Measurements from ENCODE around the gene EXOC3. TPM values are rescaled to one million over a fixed set of nuclear protein-coding genes. Genes with fewer than 3 reads are reported as not detected.
A peak's percentile ranks its signal among the peaks of the same experiment; 100 is the strongest.

Gene EXOC3
- total RNA-seq, 2 experiments from 2014 or later: 31.0 to 58.2 TPM

DNA sequence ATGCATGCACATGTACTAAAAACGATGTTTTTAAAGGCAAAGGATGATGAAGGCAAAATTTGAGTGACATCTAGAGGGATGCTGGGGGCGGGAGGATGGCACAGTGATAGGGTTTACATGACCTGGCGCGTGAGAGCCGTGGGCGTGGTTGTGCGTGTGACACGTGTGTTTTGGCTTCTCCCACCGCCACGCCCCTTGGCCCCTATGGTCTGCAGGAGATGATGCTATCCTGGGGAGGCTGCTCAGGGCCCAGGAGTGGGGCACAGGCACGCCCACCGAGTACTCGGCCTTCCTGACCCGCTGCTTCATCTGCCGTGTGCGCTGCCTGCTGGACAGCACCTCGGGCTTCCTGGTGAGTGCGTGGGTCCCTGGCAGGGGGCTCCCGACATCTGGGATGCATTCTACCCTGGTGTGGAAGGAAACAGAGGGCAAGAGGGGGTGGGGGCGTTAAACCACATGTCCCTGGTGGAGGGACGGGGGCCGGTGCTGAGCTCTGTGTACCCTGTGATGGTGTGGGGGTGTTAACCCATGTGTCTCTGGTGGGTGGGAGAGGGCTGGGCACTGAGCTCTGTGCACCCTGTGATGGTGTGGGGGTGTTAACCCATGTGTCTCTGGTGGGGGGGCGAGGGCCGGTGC, 19.2 kb upstream of the EXOC3 start:
- no TSS peak for BruUV-seq (replicated peaks)
- no peak for DNase-seq (ENCODE audit: low spot score)
- Histone ChIP-seq H2AFZ (ENCODE audit: low read length) (no peak overlapping the region), H3K9me2 (ENCODE audit: insufficient read depth, low read length) (no peaks in the 10 kb centered on the region), H3K4me3 (ENCODE audit: low read depth, low read length, poor library complexity, severe bottlenecking) (no peak overlapping the region), H3K79me2 (ENCODE audit: insufficient read depth, low read depth, low read length) (no peaks in the 10 kb centered on the region), H3K27ac (ENCODE audit: low read depth, low read length, poor library complexity, severe bottlenecking) (no peak overlapping the region), H4K20me1 (ENCODE audit: insufficient read depth, low read length) (no peaks in the 10 kb centered on the region), H3K9me3 (ENCODE audit: low read length) (no peaks in the 10 kb centered on the region), H3K4me2 (ENCODE audit: low read length) (no peak overlapping the region), H3K4me1 (ENCODE audit: insufficient read depth, low read length, poor library complexity, severe bottlenecking) (peaks cover 7% of the 10 kb centered on the region), H3K36me3 (ENCODE audit: insufficient read depth, low read length) (no peaks in the 10 kb centered on the region)
- TF ChIP-seq EZH2phosphoT487 (IDR thresholded peaks at IDR 0.05; ENCODE audit: borderline replicate concordance, low read depth, low read length): no peak
- TF ChIP-seq, protein P1, sequence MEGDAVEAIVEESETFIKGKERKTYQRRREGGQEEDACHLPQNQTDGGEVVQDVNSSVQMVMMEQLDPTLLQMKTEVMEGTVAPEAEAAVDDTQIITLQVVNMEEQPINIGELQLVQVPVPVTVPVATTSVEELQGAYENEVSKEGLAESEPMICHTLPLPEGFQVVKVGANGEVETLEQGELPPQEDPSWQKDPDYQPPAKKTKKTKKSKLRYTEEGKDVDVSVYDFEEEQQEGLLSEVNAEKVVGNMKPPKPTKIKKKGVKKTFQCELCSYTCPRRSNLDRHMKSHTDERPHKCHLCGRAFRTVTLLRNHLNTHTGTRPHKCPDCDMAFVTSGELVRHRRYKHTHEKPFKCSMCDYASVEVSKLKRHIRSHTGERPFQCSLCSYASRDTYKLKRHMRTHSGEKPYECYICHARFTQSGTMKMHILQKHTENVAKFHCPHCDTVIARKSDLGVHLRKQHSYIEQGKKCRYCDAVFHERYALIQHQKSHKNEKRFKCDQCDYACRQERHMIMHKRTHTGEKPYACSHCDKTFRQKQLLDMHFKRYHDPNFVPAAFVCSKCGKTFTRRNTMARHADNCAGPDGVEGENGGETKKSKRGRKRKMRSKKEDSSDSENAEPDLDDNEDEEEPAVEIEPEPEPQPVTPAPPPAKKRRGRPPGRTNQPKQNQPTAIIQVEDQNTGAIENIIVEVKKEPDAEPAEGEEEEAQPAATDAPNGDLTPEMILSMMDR (conservative IDR thresholded peaks at IDR 0.05; ENCODE audit: low read length): no peak
- ChIA-PET POLR2A (interaction anchor here (0.7 kb wide), 1 partner anchor 23 kb away, joined by 4 read pairs; no protein-coding TSS in a partner anchor), CTCF (ENCODE audit: unreplicated experiment) (no interaction called here)
- intact Hi-C loops (cut with micrococcal nuclease; ENCODE audit: unreplicated experiment): loop anchor here (2.0 kb wide), 1 partner anchor 103 kb away; the partner anchor contains the start of gene AHRR

DNA sequence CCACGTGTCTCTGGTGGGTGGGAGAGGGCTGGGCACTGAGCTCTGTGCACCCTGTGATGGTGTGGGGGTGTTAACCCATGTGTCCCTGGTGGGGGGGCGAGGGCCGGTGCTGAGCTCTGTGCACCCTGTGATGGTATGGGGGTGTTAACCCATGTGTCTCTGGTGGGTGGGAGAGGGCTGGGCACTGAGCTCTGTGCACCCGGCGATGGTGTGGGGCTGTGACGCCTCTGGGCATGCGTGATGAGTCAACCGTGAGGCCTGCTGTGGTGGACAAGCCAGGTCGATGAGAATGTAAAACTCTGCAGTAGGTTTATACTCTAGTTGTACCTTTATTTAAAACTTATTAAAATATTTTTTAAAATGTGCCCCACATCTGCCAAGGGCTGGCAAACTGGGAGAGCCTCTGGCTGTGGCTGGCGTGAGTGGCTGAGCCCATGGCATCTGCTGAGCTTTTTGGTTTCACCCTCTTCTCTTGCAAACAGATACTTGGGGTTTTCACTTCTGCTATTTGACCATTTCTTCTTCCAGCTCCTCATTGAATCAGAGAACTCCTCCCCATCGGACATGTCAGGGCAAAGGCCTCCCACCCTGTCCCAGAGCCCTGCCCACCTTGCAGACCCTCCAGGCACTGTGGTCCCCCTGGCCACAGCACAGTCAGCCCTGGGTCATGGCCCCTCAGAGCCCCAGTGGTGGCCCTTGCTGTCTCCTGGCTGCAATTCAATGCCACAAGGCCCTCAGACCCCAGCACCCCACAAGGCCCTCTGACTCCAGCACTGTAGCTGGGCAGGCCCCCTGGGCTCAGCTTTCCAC, 18.5 kb upstream of the EXOC3 start:
- no peak overlapping the region for H3K27ac ChIP-seq (ENCODE audit: low read depth, low read length, poor library complexity, severe bottlenecking)
- H3K79me2 ChIP-seq (ENCODE audit: insufficient read depth, low read depth, low read length): no peaks in the 10 kb centered on the region
- ChIA-PET POLR2A (interaction anchor here (0.6 kb wide), 1 partner anchor 326 kb away, joined by 6 read pairs; no protein-coding TSS in a partner anchor), CTCF (ENCODE audit: unreplicated experiment) (interaction anchor here (0.6 kb wide), 3 partner anchors 22 to 153 kb away, joined by 3 to 24 read pairs (median 11); no protein-coding TSS in a partner anchor)
- no peak overlapping the region for H2AFZ ChIP-seq (ENCODE audit: low read length)
- peak; percentile 47 for DNase-seq (ENCODE audit: low spot score)
- H4K20me1 ChIP-seq (ENCODE audit: insufficient read depth, low read length): no peaks in the 10 kb centered on the region
- intact Hi-C loops (cut with micrococcal nuclease; ENCODE audit: unreplicated experiment): loop anchor here (2.0 kb wide), 1 partner anchor 104 kb away; the partner anchor contains the start of gene AHRR
- H3K36me3 ChIP-seq (ENCODE audit: insufficient read depth, low read length): no peaks in the 10 kb centered on the region
- no peaks in the 10 kb centered on the region for H3K9me3 ChIP-seq (ENCODE audit: low read length)
- no peaks in the 10 kb centered on the region for H3K9me2 ChIP-seq (ENCODE audit: insufficient read depth, low read length)
- H3K4me2 ChIP-seq (ENCODE audit: low read length): peak overlapping the region; percentile 4; the same call in 1 of the 2 replicates
- BruUV-seq (replicated peaks): no TSS peak
- H3K4me1 ChIP-seq (ENCODE audit: insufficient read depth, low read length, poor library complexity, severe bottlenecking): peaks cover 7% of the 10 kb centered on the region
- TF ChIP-seq EZH2phosphoT487 (IDR thresholded peaks at IDR 0.05; ENCODE audit: borderline replicate concordance, low read depth, low read length): no peak
- TF ChIP-seq, protein P1 (conservative IDR thresholded peaks at IDR 0.05; ENCODE audit: low read length): no peak
- H3K4me3 ChIP-seq (ENCODE audit: low read depth, low read length, poor library complexity, severe bottlenecking): no peak overlapping the region

Data from OCI-LY7 (cell line).